Frontal cortex (tissue), 4 donors: ENCODE measurements around the gene CALHM2. TPM values are rescaled to one million over a fixed set of nuclear protein-coding genes. Genes with fewer than 3 reads are reported as not detected.

ENCODE experiments used
- DNase-seq, 2 donors: peaks; one replicate each; pipeline ENCODE4 v3.0.0; 2012; ENCODE audit warnings: low spot score in 2 of 2
- FAIRE-seq: peaks from 2 replicates; lab custom pipeline; 2012; peaks lifted over from hg19 to GRCh38; lab: Jason Lieb, UNC
- total RNA-seq: library from RNA; depleted of rRNA; stranded (reverse); fragments of >200 nt; gene quantifications from one replicate; pipeline ENCODE4 v1.2.3, GENCODE V29; 2014
- donor health status: control.
- donor health status: control.
- donor health status: control.

CALHM2 gene
- total RNA-seq, 1 donor from 2014 or later, result 1.6 TPM

- DNase-seq, result no peak
- no peak for FAIRE-seq
These were observed 498 bp upstream of the CALHM2 start for GRCh38 chr10:103452506-103453230.

- FAIRE-seq (no peak), DNase-seq (peak in 1 of 2 donors; percentile 65)
These were observed 918 bp downstream of the CALHM2 start for GRCh38 chr10:103451091-103451813.

GRCh38 chr10:103450201-103450695, 1.9 kb downstream of the CALHM2 start:
- DNase-seq (no peak), FAIRE-seq (no peak)

- DNase-seq (no peak), FAIRE-seq (no peak)
These were observed 2.7 kb downstream of the CALHM2 start for GRCh38 chr10:103449208-103450144.

GRCh38 chr10:103448746-103449145, 3.4 kb downstream of the CALHM2 start:
- FAIRE-seq, result no peak
- DNase-seq, result no peak

GRCh38 chr10:103447187-103447586, 5.0 kb downstream of the CALHM2 start:
- DNase-seq (no peak), FAIRE-seq (no peak)

- DNase-seq (peak in 1 of 2 donors; percentile 49), FAIRE-seq (no peak)
These were observed 6.2 kb downstream of the CALHM2 start for GRCh38 chr10:103445767-103446567.

GRCh38 chr10:103445366-103445765, 6.8 kb downstream of the CALHM2 start:
- FAIRE-seq (no peak), DNase-seq (no peak)

GRCh38 chr10:103444478-103444877, 7.7 kb downstream of the CALHM2 start:
- FAIRE-seq (no peak), DNase-seq (no peak)

GRCh38 chr10:103443475-103444185, 8.5 kb downstream of the CALHM2 start:
- no peak for FAIRE-seq
- DNase-seq, result no peak

- no peak for DNase-seq
- FAIRE-seq, result no peak
These were observed 10.1 kb downstream of the CALHM2 start for GRCh38 chr10:103442031-103442461.

GRCh38 chr10:103441611-103442010, 10.6 kb downstream of the CALHM2 start:
- FAIRE-seq, result no peak
- no peak for DNase-seq

- FAIRE-seq (no peak), DNase-seq (no peak)
These were observed 11.0 kb downstream of the CALHM2 start for GRCh38 chr10:103441206-103441605.

GRCh38 chr10:103440416-103440815, 11.8 kb downstream of the CALHM2 start:
- no peak for FAIRE-seq

GRCh38 chr10:103439776-103440175, 12.4 kb downstream of the CALHM2 start:
- FAIRE-seq, result no peak

More at GRCh38 chr10:103440416-103440815, 11.8 kb downstream of the CALHM2 start:
- no peak for DNase-seq

GRCh38 chr10:103433858-103434257, 18.3 kb downstream of the CALHM2 start:
- DNase-seq, result no peak
- no peak for FAIRE-seq

More at GRCh38 chr10:103439776-103440175, 12.4 kb downstream of the CALHM2 start:
- DNase-seq, result no peak

- FAIRE-seq, result no peak
- DNase-seq, result no peak
These were observed 20.3 kb downstream of the CALHM2 start for GRCh38 chr10:103431902-103432301.

- FAIRE-seq, result no peak
- no peak for DNase-seq
These were observed 22.5 kb downstream of the CALHM2 start for GRCh38 chr10:103429647-103430046.
